PC-3 (cell line): ENCODE results near the gene RSRC1. TPM values are rescaled to one million over a fixed set of nuclear protein-coding genes. Genes with fewer than 3 reads are reported as not detected.
A peak's percentile ranks its signal among the peaks of the same experiment; 100 is the strongest.

ENCODE experiments used
- ATAC-seq: fragments of 200-7000 bp; cut with Tn5 transposase; 2 replicates; pipeline ENCODE4 v1.9.1; 2020; ENCODE audit warnings: mild to moderate bottlenecking, moderate library complexity
- BruUV-seq: library from RNA; stranded (reverse); fragments of 400-500 nt; replicated peaks from 2 replicates; lab custom pipeline; 2021; lab: Mats Ljungman, UMichigan
- CTCF ChIA-PET: fragments of 300-600 bp; sonication (Branson Sonifier 250); formaldehyde crosslinking; loops from one replicate; lab custom pipeline; 2022; ENCODE audit warnings: antibody characterized with exemption; lab: Charles Lee
- POLR2A ChIA-PET: fragments of 300-600 bp; sonication (Branson Sonifier 250); formaldehyde crosslinking; loops from one replicate; lab custom pipeline; 2022; ENCODE audit warnings: antibody characterized with exemption; ENCODE audit not compliant: unreplicated experiment; lab: Charles Lee
- DNase-seq: peaks from one replicate; pipeline ENCODE4 v3.0.0-alpha.2; 2015
- H2AFZ ChIP-seq: fragments of 300-600 bp; sonication (generic); 2 replicates; pipeline ENCODE4 v1.6.0; 2016; ENCODE audit warnings: antibody characterized with exemption, low read length
- H3F3A ChIP-seq: fragments of 300-600 bp; sonication (generic); one replicate; pipeline ENCODE4 v1.6.0; 2017; ENCODE audit warnings: antibody characterized with exemption, low read length, control low read depth, mild to moderate bottlenecking; ENCODE audit not compliant: unreplicated experiment
- H3K27ac ChIP-seq: fragments of 300-600 bp; sonication (generic); 2 replicates; pipeline ENCODE4 v1.5.1; 2016; ENCODE audit warnings: mild to moderate bottlenecking, low read length
- H3K27me3 ChIP-seq: fragments of 300-600 bp; sonication (generic); 2 replicates; pipeline ENCODE4 v1.6.1; 2016; ENCODE audit warnings: low read length, mixed read lengths
- H3K36me3 ChIP-seq: fragments of 300-600 bp; sonication (generic); 2 replicates; pipeline ENCODE4 v1.6.1; 2016; ENCODE audit warnings: low read depth, mixed run types, low read length, mixed read lengths
- H3K4me1 ChIP-seq: fragments of 300-600 bp; sonication (generic); 2 replicates; pipeline ENCODE4 v1.5.1; 2016; ENCODE audit warnings: low read length; ENCODE audit not compliant: insufficient read depth
- H3K4me2 ChIP-seq: fragments of 300-600 bp; sonication (generic); 2 replicates; pipeline ENCODE4 v1.6.0; 2016; ENCODE audit warnings: low read length
- H3K4me3 ChIP-seq: fragments of 300-600 bp; sonication (generic); 2 replicates; pipeline ENCODE4 v1.5.1; 2016; ENCODE audit warnings: mild to moderate bottlenecking, low read length, mixed read lengths
- H3K79me2 ChIP-seq: fragments of 300-600 bp; sonication (generic); 2 replicates; pipeline ENCODE4 v1.6.1; 2017; ENCODE audit warnings: low read length, mixed read lengths
- H3K9ac ChIP-seq: fragments of 300-600 bp; sonication (generic); 2 replicates; pipeline ENCODE4 v1.6.0; 2016; ENCODE audit warnings: mild to moderate bottlenecking, low read length
- H3K9me2 ChIP-seq: fragments of 300-600 bp; sonication (generic); replicated peaks from 2 replicates; pipeline ENCODE4 v1.6.1; 2016; ENCODE audit warnings: mixed run types, low read length, mixed read lengths
- H3K9me3 ChIP-seq: fragments of 300-600 bp; sonication (generic); 2 replicates; pipeline ENCODE4 v1.6.1; 2016; ENCODE audit warnings: low read length, mixed read lengths
- H4K20me1 ChIP-seq: fragments of 300-600 bp; sonication (generic); 2 replicates; pipeline ENCODE4 v1.6.1; 2016; ENCODE audit warnings: low read length, mixed read lengths
- EZH2 ChIP-seq: fragments of 300-600 bp; sonication (generic); IDR thresholded peaks from one replicate; pipeline ENCODE4 v1.6.1; 2017; ENCODE audit warnings: antibody characterized with exemption, mild to moderate bottlenecking, low read length; ENCODE audit not compliant: unreplicated experiment
- EZH2phosphoT487 ChIP-seq: fragments of 300-600 bp; sonication (generic); IDR thresholded peaks from 2 replicates; pipeline ENCODE4 v1.6.1; 2018; ENCODE audit warnings: mild to moderate bottlenecking, antibody characterized with exemption, low read length, borderline replicate concordance
- intact Hi-C: fragments of 100-400 bp; cut with micrococcal nuclease; formaldehyde crosslinking; loops from 2 replicates; pipeline ENCODE4 v1.9.0; 2023
- total RNA-seq: library from RNA; depleted of rRNA; stranded (reverse); fragments of >200 nt; gene quantifications from 2 replicates; pipeline ENCODE4 v1.2.3, GENCODE V29; 2014
- TF ChIP-seq, protein P1 (sequence below): fragments of 300-600 bp; sonication (generic); conservative IDR thresholded peaks from 2 replicates; pipeline ENCODE4 v1.5.1; 2017; ENCODE audit warnings: antibody characterized with exemption, low read depth, mild to moderate bottlenecking, low read length

The RSRC1 gene
- total RNA-seq, 1 experiment from 2014 or later, result 39.5 TPM

DNA sequence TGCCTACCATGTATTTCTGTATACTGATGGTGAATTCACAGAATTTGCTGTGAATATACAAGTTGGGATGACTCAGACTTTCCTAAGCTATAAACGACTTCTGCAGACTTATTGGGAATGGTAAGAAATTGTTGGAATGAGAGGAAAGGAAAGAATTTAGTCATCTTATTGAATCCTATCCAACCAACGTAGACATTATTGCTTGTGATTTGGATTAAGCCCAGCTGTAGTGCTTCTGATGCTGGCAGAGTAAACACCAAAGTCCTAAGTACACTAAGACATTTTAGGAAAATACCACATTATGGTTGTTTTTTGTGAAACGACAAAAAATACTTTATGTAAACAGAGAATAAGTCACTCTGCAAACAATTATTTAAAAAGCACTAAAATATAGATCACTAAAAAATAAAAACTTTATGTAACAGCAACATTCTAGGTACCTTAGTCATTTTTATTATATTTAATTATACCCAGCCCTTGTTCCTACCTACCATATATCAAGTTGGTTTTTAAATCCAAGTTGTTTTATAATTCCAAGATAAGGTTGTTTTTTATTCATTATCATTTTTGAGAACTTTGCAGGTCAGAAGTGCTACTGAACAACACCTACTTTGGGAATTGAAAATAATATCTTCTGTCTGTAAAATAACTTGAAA, 361.9 kb downstream of the RSRC1 start:
- ATAC-seq (peak; percentile 83), DNase-seq (peak; percentile 93)
- Histone ChIP-seq H3K4me2 (peak overlapping the region; percentile 70), H2AFZ (no peak overlapping the region), H3K4me1 (peaks cover 18% of the 10 kb centered on the region), H3K36me3 (no peaks in the 10 kb centered on the region), H3K4me3 (no peak overlapping the region), H3K9me3 (no peaks in the 10 kb centered on the region), H3K9ac (peak overlapping the region; percentile 29; the same call in 1 of the 2 replicates), H3K9me2 (no peaks in the 10 kb centered on the region), H3F3A (peaks cover 8% of the 10 kb centered on the region), H3K27ac (peak overlapping the region; percentile 89), H4K20me1 (no peaks in the 10 kb centered on the region), H3K27me3 (no peaks in the 10 kb centered on the region), H3K79me2 (no peaks in the 10 kb centered on the region)
- TF ChIP-seq, protein P1, sequence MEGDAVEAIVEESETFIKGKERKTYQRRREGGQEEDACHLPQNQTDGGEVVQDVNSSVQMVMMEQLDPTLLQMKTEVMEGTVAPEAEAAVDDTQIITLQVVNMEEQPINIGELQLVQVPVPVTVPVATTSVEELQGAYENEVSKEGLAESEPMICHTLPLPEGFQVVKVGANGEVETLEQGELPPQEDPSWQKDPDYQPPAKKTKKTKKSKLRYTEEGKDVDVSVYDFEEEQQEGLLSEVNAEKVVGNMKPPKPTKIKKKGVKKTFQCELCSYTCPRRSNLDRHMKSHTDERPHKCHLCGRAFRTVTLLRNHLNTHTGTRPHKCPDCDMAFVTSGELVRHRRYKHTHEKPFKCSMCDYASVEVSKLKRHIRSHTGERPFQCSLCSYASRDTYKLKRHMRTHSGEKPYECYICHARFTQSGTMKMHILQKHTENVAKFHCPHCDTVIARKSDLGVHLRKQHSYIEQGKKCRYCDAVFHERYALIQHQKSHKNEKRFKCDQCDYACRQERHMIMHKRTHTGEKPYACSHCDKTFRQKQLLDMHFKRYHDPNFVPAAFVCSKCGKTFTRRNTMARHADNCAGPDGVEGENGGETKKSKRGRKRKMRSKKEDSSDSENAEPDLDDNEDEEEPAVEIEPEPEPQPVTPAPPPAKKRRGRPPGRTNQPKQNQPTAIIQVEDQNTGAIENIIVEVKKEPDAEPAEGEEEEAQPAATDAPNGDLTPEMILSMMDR, result no peak
- TF ChIP-seq EZH2 (no peak), EZH2phosphoT487 (no peak)
- no TSS peak for BruUV-seq
- ChIA-PET POLR2A (no interaction called here), CTCF (no interaction called here)
- intact Hi-C loops, result loop anchor here (5.0 kb wide), 2 partner anchors 51 to 321 kb away; no protein-coding TSS in a partner anchor

DNA sequence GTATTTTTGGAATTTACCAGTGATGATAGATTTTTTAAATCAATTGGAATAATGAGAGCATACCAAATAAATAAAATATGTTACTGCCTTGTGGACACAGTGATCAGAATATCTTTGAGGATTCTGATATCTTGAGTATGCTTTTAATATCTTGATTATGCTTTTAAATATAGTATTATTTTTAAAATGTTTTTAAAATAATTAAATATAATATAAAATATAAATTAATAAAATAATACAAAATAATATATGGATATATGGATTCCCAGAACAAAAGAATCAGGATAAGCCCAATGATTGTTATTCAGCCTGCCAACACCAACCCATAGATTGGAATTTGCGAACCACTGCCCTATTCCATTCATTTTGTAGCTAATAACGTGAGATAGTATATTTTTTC, 369.2 kb downstream of the RSRC1 start:
- H3K9me2 ChIP-seq, result no peaks in the 10 kb centered on the region
- no peaks in the 10 kb centered on the region for H3K4me1 ChIP-seq
- no peak overlapping the region for H3K4me2 ChIP-seq
- intact Hi-C loops, result no loop called here
- H2AFZ ChIP-seq, result no peak overlapping the region
- no TSS peak for BruUV-seq
- H3K9me3 ChIP-seq, result no peaks in the 10 kb centered on the region
- H3K79me2 ChIP-seq, result no peaks in the 10 kb centered on the region
- DNase-seq (no peak), ATAC-seq (no peak)
- H3F3A ChIP-seq, result no peaks in the 10 kb centered on the region
- TF ChIP-seq EZH2, result no peak
- TF ChIP-seq, protein P1, result no peak
- no peak overlapping the region for H3K9ac ChIP-seq
- H3K36me3 ChIP-seq, result no peaks in the 10 kb centered on the region
- no peaks in the 10 kb centered on the region for H3K27me3 ChIP-seq
- POLR2A ChIA-PET, result no interaction called here
- no peaks in the 10 kb centered on the region for H4K20me1 ChIP-seq
- no peak overlapping the region for H3K27ac ChIP-seq
- CTCF ChIA-PET, result no interaction called here
- H3K4me3 ChIP-seq, result no peak overlapping the region

DNA sequence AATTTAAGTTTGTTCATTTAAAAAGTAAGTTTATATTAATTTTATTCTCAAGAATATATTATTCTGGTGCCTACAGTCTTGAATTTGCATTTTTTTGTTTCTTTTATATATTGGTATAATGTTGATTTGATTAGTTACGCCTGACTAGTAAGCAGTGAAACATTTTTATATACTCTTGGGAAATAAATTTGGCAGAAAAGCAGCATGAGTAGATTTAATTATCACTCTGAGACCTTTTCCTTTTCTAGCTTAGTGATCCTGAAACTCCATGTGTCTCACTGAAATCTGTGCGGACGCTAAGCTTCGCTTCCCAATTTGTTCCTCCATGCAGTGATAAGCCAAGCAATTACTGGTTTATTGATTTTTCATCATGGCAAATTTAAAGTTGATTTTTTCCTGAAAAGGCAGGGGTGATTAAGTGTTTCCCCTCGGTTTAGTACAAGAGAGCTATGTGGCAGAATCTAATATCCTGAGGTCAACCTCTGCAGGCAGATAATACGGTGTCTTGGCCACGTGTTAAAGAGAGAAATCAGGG, 373.9 kb downstream of the RSRC1 start:
- Histone ChIP-seq H2AFZ (no peak overlapping the region), H3K4me1 (peaks cover 17% of the 10 kb centered on the region), H3K9me3 (no peaks in the 10 kb centered on the region), H3K9ac (no peak overlapping the region), H3K4me2 (no peak overlapping the region), H4K20me1 (no peaks in the 10 kb centered on the region), H3K27me3 (no peaks in the 10 kb centered on the region), H3K9me2 (no peaks in the 10 kb centered on the region), H3K79me2 (no peaks in the 10 kb centered on the region), H3F3A (no peaks in the 10 kb centered on the region), H3K36me3 (no peaks in the 10 kb centered on the region), H3K27ac (no peak overlapping the region), H3K4me3 (no peak overlapping the region)
- BruUV-seq, result no TSS peak
- no peak for ATAC-seq
- POLR2A ChIA-PET, result no interaction called here
- intact Hi-C loops, result no loop called here
- TF ChIP-seq EZH2 (no peak), EZH2phosphoT487 (no peak)
- TF ChIP-seq, protein P1, result no peak
- no peak for DNase-seq
- CTCF ChIA-PET, result no interaction called here
